NCI-H1417 treated with DMSO at 0.1 percent for 48 hours (cell line): Measurements from ENCODE around the gene AMPH.
"Not testable (repeated sequence)": the region's sequence is repeated elsewhere in the genome, so short reads cannot be mapped to it uniquely, and the experiment has no call there.

Source experiments
- DNase-seq: peaks from one replicate; lab custom pipeline; 2025; lab: John Stamatoyannopoulos, UW

Gene AMPH

DNA sequence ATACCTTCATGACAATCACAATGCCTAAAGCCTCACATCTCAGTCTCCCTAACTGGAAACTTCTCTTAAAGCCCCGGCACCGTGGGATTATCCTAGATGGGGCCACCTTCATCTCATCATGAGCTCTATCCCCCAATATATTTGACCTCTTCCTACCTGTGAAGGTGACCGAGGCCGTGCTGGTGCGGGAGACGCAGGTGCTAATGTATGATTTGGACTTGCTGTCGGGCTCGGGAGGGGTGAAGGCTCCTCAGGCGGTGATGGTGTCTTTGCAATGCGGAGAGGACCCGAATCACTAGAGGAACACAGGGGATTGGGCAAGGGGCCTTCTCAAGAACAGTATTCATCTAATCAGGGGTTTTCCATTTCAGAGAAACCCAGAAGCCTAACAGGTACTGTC, 168.4 kb downstream of the AMPH start:
- DNase-seq: no peak

DNA sequence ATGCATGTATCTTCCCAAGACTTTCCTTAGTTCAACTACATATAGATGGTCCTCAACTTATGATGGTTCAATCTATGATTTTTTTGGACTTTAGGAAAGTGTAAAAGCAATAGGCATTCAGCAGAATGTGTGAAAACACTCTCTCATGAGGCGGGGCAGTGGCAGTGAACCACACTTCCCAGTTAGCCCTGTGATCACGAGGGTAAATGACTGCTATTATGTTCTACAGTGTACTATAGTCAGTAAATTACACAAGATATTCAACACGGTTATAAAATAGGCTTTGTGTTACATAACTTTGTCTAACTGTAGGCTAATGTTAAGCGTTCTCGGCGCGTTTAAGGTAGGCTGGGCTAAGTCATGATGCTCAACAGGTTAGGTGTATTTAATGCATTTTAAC, 169.3 kb downstream of the AMPH start:
- DNase-seq: no peak

DNA sequence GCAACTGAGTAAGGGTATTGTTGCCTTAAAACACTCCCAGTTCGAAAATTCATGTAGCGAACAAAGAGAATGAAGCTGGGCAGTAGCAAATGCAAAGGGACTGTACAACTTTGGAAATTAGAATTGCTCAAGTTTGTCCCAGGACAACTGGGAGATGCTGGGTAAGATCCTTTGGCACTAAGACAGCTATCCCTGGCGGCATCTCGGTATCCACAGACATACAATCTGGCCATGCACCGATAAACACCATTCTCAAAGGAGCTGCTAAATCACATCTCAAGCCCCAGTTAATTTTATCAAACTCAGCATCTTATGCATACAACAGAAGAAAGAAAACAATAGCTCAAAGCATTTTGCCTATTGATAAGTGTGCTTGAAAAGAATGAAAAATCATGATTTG, 177.3 kb downstream of the AMPH start:
- no peak for DNase-seq

DNA sequence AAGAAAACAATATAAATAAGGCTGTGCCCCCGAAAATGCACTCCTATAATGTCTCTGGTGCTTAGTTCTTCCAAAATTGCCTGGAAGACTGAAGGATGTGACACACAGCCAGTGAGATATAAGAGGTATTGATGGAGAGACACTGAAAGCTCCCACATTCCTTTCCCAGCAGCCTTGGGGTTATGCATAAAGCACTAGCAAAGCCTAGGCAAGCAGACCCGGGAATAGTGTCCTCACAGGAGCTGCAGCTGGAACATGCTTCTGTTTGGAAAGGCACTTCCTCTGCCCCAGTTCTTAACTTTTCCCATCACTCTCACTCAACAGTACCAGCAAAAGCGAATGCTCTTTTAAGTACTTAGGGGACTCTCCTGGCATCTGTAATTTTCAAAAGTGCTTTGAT, 178.0 kb downstream of the AMPH start:
- DNase-seq: no peak

DNA sequence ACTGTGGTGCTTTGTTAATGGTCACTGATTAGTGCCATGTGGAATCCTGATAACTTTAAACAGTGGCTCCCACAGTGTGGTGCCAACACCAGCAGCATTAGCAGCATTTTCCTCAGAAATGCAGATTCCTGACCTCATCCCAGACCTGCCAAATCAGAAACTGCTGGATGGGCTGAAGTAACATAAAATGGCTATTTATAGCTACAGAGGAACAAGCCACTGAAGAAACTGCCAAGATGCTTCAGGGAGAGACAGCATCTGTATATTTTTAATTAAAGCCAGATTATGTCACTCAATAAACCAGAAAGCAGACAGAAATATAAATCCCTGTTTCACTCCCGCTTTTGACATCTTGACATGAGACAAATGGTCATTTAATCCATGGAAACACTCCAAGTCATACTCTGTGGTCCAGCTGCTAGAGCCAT, 178.5 kb downstream of the AMPH start:
- no peak for DNase-seq

DNA sequence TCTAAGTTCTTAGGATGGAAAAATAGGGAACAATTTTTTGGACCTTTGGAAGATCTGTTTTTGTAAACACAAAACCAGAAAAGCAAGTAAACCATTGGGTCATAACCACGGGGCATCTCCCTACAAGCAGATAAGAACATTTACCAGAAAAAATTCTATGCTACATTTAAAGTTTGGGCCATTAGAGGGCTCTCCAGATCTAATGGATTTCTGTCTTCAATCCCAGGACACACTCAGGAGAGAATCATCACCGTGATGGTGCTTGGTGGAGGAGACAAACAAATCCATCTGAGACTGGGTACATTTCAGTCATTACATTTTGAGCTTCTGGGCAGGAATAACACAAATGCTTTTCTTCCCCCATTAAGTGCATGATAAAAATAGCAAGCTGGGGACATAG, 179.3 kb downstream of the AMPH start:
- no peak for DNase-seq

DNA sequence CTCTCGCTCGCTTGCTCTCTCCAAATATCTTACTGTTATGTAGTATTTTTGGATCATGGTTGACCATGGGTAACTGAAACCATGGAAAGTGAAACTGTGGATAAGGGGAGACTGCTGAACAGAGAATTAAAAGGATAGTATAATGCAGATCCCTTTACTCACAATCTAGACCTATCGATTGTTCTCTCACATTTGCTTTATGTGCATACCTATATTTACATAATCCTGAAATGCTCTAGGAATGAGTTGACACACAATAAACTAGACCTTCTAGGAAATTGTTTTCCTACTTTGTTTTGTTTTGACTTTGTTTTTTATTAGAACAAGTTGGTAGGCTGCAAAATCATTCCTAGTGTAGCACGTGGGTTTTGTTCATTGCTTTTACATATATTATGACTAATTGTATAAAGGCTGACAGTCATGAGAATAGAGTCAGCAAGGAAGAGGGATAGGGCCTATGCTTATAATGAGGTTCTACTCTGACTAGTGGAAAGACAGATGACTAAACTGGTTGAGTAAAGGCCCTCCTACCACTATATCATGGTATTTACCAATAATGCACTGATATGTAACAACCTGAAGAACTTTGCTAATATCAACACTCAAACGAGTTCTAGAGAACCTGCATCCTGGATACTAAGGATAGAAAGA, 182.5 kb downstream of the AMPH start:
- no peak for DNase-seq

DNA sequence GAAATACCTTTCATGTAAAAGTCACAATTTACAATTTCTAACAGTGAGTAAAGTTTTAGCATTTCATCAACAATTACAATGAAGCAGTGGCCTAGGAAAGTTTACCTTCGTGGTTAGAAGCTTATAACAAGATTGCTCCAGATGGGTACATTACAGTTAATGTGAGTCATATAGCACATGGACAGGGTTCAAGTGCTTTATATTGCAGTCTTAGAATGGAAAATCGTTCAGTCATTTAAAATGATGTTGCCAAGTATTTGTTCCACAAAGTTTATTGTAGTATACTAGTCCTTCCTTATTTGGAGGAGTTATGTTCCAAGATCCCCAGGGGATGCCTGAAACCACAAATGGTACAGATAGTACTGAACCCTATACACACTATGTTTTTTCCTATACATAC, 183.1 kb downstream of the AMPH start:
- no peak for DNase-seq

DNA sequence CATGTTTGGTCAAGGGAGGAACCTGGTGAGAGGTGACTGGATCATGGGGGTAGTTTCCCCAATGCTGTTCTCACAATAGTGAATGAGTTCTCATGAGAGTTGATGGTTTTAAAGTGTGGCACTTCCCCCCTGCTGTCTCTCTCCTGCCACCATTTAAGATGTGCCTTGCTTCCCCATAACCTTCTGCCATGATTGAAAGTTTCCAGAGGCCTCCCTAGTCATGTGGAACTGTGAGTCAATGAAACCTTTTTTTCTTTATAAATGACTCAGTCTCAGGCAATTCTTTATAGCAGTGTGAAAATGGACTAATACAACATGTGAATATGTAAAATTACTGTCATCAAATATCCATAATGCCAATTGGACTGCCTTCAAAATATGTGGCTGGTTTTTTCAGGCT, 192.2 kb downstream of the AMPH start:
- DNase-seq: no peak

DNA sequence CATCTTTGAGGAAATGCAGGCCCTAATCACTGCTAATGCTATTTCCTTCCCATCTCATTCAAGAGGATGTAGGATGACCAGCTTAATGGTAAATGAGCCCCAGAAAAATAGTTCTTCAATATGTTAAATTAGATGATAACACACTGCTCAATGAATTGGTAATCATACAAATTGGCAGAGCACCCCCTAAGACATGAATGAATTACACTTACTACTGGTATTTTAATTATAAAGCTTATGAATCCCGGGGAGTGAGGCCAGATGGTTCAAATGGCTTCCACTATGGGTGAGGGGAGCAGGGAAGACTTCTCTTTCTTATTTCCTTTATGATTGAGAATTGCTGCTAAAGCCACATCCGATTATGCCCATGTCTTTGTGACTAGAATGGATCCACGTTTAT, 198.5 kb downstream of the AMPH start:
- no peak for DNase-seq

DNA sequence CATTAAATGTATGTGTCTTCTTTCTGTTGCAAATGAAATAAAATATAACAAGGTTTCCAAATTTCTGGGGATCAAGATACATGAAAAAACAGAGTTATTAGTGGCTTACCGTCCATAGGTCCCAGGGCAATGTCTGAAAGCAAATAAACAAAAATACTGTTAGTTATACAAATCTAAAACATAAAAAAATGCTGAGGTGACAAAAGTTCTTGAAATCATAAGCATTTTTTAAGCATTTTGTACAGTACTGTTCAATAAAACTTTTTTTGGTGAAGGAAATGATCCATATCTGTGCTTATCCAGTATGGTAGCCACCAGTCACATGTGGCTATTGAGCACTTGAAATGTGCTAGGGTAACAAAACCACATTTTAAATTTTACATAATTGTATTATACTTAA, 199.1 kb downstream of the AMPH start:
- DNase-seq: no peak

DNA sequence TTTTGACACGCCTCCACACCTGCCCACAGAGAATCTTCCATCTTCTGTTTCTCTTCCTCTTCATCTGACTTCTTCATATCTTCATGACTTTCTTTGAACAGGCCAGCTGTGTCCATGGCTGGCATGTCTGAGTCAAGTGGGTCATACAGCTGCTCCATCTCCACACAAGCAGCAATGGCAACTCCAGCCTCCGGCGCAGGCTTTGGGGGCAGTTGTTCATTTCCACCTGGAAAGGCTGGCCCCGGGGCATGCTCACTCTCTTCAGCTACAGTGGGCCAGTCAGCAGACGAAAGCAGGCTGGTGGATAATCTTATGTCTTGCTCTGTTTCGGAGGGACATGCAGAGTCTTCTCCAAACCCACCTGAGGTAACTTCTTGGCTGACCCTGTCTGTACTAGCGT, 202.1 kb downstream of the AMPH start:
- DNase-seq: no peak

DNA sequence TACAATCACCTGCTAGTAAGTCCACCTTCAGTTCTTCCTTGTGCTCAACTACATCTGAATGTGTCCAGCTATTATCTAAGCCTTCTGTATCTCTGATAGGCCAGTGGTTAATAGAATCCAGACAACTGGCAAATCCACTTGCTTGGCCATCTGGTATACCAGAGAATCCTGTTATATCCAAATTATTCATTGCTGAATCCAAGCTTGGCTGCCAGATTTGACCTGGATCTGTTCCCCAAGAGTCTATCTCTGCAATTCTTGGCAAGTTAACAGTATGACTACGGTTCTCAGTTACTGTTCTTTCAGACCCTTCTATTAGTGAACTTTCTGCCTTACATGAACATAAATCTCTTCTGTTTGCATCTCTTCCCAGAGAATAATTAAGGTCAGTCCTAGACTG, 203.1 kb downstream of the AMPH start:
- DNase-seq: no peak

DNA sequence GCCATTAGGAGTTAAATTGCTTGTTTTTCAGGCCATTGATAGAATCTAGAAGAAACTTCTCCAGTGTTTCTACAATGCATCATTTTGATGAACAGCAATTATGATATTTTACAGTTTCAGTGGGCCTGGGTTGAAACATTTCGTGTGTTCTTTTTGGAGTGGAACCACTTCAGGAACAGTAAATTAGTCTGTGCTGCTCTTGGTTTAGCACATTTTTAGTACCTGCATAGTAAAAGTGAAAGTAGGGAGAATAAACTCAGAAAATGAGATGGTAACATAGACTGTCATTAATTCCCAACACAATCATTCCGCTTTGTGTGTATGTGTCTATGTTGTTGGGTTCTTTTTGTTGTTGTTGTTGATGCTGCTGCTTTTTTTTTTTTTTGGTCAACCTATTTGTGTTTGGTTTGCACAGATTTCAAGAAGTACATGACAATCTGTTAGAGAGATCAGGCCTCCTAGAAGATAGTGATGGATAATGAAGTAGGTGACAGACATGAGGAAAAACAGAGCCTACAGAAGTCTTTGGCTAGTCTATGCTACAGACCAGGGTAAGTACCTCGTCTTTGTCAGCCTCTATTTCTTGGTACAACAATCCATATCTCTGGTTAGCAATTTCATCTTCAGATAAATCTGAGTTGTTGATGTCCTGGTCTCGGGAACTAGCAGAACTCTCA, 203.8 kb downstream of the AMPH start:
- no peak for DNase-seq

DNA sequence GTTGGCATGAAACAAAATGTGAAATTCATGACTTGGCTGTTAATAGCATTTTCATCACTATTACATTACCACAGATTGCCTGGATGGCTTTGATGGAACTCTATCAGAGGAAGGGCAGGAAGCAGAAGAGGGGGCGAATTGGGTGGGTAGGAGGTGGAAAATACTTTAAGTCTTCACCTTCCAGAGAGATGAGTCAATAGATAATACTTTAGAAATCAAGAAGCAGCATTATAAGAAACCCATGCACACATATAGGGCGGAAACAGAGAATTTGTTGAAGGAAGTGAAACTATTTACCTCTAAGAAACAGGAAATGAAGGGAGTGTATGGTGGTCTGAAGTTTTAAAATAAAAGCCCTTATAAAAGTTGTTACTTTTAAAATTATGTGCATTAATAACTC, 205.7 kb downstream of the AMPH start:
- DNase-seq: no peak

DNA sequence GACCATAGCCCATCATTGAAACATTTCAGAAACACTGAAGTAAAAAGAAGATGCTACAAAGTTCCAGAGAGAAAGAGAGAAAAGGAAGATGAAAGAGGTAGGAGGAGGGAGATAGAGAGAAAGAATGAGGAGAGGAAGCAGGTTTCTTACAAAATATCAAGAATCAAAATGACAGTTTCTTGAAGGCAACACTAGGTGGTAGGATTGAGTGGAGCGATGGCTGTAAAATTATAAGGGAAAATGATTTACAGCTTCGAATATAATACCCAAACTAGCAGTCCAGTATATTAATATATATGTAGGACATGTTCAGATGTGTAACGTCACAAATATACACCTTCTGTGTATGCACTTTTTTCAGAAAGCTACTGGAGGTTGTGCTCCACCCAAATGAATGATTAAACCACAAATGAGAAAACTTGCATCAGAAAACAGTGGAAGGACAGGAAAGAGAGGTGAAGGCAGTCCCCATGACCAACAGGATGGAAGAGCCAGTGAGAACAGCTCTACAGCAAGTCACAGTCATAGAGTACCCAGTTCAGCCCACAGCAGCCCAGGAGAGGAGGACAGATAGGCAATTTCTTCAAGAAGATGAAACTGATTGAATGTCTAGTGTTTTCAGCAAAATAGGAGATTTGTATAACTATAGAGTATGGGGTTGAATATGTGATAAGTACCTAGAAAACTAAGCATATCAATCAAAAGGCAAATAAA, 206.3 kb downstream of the AMPH start:
- no peak for DNase-seq

DNA sequence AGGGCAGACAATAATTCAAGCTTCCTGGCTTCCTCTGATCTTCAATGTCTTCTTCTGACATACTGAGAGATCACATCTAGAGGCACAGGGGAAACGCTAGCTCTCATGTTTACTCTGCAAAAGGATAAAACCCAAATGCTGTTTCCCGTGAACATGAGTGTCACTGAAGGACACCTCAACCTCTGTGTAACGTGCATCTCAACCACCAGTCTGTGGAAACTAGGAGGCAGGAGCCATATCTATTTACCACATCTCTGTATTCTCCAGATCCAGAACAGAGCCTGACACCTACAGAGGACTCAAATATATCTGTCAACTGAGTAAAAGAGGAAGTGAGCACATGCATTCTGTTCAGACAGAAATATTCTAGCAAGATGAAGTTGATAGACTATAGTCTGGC, 217.4 kb downstream of the AMPH start:
- DNase-seq: no peak

DNA sequence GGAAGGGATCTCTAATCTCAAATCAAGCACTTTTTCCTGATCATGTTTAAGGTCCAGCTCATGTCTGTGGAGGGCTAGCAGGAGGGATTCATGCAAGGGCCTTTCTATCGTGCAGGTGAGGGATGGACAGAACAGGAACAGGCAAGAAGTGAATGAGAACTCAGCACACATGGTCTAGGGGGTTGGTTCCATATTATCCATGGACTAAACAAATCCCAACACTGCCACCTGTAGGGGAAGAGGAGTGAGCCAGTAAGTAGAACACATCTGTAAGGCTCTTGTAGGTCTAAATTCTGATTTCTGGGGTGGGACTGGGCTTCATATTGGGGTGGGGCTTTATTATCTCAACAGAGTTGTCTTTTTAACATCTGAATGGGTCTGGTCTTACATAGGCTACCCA, 219.8 kb downstream of the AMPH start:
- DNase-seq: no peak

DNA sequence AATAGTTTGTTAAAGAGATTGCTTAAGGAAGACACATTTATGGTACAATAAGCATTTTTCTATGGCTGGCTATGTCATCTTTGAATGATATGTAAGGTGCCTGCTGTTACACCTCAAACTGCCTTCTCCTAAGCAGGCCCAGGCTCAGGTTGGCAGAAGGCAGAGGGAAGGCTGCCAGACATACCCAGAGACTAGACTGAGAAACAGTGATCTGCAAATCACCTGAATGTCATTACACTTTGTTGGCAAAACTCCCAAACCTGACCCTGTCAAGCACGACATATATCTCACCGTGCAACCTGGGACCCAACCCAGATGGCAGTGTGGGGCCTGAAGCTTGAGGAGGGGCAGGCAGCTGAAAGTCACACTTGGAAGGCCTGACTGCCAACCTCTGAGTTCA, 221.1 kb downstream of the AMPH start:
- no peak for DNase-seq

DNA sequence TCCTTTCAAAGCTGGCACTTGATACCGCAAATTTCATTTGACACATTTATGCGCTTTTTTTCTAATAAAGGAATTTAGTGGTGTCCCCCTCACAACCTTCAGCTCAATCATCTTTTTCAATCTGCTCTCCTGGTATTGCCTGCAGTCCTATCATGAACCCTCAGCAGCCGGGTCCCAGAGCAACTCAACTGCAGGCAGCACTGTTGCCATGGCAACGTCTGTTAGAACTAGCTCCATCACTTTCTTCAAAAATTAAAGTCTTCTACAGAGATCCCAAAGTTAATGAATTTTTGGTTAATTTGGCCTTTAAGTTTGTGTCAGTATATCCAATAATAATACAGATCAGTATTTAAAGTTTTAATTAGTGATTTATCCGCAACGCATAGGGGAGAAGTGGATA, 221.6 kb downstream of the AMPH start:
- no peak for DNase-seq

DNA sequence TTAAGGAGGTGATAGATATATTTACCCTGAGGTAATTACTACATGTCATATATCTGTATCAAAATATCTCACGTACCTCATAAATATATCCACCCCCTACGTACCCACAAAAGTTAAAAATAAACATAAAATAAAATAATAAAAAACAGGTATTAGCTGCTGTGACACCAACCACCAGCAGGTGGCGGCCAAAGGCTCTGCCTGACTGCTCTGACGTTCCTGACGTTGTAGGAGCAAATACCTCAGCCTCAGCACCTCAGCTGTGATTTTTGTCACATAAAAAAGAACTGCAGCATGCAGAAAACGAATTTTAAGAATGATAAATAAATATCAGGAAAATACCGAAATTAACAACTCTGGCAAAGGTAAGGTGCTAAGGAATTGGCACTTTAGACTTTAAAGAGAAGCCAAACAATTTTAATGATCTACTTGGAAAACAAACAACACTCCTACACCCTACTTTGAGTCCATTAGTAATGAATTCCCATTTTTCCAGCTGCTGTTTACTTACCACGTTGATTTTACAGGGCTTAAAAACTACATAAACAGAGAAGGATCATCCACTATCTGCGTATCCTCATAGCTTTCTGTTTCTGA, 232.3 kb downstream of the AMPH start:
- DNase-seq: no peak

DNA sequence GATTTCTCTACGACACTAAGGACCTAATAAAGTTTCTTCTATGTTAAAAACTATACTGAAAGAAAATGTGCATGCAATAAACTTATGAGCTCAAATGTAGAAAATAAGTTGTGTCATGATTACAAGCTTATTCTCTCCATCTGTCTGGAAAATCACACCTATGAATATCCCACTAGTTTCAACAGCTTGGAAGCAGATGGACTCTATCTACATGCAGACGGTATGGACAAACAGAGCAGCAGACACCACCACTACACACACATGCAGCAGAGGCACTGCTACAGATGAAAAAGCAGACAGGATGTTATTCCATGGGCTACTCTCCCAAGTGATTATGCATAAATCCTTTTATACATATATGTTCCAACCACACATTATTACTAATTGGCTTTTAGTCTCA, 234.3 kb downstream of the AMPH start:
- no peak for DNase-seq

DNA sequence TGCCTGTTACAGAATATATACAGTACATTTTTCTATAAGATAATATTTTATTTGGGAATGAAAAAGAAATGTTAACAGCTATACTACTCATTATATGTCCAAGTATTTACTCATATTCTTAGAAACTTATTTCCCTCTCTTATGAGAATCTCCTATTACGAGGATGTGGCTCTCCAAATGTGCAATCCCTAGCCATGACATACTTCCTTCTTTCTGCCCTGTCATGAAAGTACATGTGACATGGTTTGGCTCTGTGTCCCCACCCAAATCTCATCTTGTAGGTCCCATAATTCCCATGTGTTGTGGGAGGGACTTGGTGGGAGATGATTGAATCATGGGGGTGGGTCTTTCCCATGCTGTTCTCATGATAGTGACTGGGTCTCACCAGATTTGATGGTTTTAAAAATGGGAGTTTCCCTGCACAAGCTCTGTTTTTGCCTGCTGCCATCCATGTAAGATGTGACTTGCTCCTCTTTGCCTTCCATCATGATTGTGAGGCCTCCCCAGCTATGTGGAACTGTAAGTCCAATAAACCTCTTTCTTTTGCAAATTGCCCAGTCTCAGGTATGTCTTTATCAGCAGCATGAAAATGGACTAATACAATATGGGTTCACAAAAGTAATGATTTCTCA, 235.1 kb downstream of the AMPH start:
- DNase-seq: not testable (repeated sequence)
